NCI-H460 (cell line): ENCODE measurements around the gene TRAF3IP1. TPM values are rescaled to one million over a fixed set of nuclear protein-coding genes. Genes with fewer than 3 reads are reported as not detected.

Experiments
- DNase-seq: peaks from one replicate; pipeline ENCODE4 v3.0.0-alpha.2; 2016; ENCODE audit warnings: low read depth; ENCODE audit errors: extremely low read depth
- total RNA-seq: library from RNA; depleted of rRNA; stranded (reverse); fragments of >200 nt; shearing (Covaris generic); gene quantifications from 2 replicates; pipeline ENCODE4 v1.2.3, GENCODE V29; 2014

Gene TRAF3IP1
- total RNA-seq, 1 experiment from 2014 or later, result 8.9 TPM

- DNase-seq, result no peak
Observed at GRCh38 chr2:238376884-238377391, 56.6 kb downstream of the TRAF3IP1 start.

DNA sequence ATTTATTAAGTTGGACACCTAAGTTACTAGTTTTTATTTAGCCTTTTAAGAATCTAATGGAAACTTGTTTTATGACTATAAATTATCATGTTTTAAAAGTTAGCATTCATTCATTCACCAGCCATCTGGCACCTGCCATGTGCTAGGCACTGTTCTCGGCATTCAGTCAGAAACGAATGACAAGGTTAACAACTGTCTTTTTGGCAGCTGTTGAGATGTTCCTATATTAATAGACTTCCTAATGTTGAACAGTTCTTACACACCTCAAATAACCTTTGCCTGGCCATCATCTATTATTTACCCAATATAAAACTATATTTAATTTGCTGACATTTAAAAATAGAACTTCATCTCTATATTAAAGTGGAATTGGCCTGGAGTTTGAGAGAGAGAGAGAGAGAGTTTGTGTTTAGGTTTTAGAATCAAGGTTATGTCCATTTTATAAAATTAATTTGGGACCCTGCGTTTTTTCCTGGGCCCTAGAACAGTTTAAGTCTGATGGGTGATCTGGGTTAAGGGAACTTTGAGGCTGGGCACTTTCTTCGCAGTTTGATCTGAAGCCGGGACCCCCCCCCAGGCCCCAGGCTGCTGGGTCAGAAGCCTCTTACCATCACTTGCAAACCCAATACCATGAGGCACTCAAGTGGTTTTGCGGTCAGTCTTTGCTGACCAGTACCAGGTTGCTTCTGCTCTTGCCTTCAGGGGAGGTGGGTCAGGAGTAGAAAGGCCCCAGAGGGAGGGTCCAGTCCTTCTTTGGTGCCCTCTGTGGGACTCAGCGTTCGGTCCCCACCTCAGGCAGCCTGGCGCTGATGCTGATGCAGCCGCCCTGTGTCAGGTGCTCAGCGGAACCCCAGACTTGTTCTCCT lies 58.1 kb downstream of the TRAF3IP1 start:
- DNase-seq, result no peak

- no peak for DNase-seq
Observed at GRCh38 chr2:238379096-238379810, 58.9 kb downstream of the TRAF3IP1 start.

DNA sequence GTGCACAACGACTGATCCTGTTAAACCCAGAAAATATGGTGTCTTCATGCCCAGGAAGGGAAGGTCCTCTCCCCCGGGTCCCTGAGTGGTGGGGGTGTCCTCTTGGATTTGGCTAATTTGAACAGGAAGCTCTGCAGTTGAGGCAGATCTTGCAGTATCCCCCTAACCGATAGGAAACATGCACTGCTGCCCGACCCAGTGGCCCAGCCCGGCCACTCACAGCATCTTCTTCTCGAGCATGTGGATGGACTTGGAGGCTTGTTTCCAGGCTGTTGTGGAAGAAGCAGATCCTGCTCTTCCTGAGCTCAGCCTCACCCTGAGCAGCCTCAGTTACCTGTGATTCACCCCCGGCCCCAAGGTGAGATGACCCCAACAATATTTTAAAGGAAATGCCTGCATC lies 60.0 kb downstream of the TRAF3IP1 start:
- DNase-seq, result no peak

DNA sequence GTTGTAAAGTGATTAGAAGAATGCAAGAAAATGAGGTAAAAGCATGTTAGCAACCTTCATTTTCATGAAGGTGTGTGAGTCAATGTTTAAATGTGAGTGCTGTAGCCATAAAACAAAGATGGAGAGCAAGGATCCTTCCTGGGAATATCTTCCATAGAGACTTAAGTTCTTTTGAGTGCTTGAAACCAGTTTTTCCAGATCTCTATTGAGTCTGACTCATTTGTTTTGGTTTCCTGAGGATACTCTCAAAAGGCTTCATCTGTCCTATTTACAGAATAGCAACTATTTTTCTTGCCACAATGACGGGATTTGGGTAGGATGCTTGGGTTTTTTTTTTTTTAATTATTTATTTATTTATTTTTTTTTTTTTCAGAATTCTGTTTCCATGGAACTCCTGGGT lies 60.5 kb downstream of the TRAF3IP1 start:
- DNase-seq, result no peak

- no peak for DNase-seq
Observed at GRCh38 chr2:238381341-238382115, 61.2 kb downstream of the TRAF3IP1 start.

GRCh38 chr2:238382381-238382781 lies 62.1 kb downstream of the TRAF3IP1 start:
- no peak for DNase-seq

- no peak for DNase-seq
Observed at GRCh38 chr2:238383135-238383534, 62.8 kb downstream of the TRAF3IP1 start.

- DNase-seq, result no peak
Observed at GRCh38 chr2:238383743-238384380, 63.5 kb downstream of the TRAF3IP1 start.

DNA sequence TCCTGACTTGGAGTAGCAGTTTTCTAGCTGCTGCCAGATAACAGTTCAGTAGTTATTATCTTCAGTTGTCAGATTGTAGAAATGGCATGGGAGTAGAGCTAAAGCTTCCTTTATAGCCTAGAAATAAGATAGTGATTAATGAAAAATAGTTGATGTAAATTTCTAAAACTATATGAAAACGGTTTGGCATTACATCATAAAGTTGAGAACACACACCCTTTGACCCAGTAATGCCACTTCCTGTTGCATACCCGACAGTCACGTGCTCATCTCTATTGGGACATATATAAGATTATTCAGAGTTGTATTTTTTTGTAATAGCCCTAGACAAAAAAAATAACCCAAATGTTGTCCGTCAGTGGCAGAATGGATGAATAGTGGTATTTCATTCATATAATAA lies 67.0 kb downstream of the TRAF3IP1 start:
- DNase-seq, result no peak

DNA sequence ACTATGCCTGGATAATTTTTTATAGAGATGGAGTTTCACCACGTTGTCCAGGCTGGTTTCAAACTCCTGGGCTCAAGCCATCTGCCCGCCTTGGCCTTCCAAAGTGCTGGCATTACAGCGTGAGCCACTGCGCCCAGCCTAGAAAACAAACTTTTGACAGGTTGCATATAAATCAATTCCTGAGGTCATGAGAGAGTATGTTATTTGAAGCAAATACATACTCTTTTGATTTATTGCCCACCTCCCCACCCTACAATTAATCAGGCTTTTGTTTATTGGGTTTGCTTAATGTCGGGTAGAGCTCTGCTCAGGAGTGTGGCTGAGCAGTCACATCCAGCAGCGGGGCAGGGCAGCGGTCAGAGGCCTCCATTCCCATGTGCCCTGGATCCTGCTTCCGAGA lies 68.5 kb downstream of the TRAF3IP1 start:
- no peak for DNase-seq

GRCh38 chr2:238389988-238390589 lies 69.8 kb downstream of the TRAF3IP1 start:
- DNase-seq, result no peak

DNA sequence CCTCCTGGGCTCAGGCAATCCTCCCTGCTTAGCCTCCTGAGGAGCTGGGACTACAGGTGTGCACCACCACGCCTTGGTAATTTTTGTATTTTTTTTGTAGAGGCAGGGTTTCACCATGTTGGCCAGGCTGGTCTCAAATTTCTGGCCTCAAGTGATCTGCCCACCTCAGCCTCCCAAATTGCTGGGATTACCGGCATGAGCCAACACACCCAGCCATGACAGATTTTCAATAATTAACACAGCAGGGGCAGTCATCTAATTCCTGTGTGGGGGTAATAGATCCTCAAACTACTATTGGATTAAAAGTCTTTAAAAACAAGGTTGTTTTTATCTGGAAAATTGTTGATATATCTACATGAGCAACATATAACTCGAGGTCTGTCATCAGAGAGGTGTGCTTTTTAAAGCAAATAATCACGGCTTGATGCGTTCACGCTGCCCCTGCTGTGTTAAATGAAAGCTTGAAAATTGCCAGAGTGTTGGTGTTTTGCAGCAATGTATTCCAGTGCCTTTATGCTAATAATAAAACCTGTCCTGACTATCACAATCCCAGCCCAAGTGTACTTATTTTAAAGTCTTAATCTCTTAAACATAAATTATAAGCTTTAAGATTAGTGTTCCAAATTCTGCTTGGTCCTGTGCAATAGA lies 70.8 kb downstream of the TRAF3IP1 start:
- no peak for DNase-seq

- DNase-seq, result no peak
Observed at GRCh38 chr2:238396663-238397062, 76.3 kb downstream of the TRAF3IP1 start.

- DNase-seq, result no peak
Observed at GRCh38 chr2:238397356-238397755, 77.0 kb downstream of the TRAF3IP1 start.

GRCh38 chr2:238398577-238398976 lies 78.3 kb downstream of the TRAF3IP1 start:
- no peak for DNase-seq

DNA sequence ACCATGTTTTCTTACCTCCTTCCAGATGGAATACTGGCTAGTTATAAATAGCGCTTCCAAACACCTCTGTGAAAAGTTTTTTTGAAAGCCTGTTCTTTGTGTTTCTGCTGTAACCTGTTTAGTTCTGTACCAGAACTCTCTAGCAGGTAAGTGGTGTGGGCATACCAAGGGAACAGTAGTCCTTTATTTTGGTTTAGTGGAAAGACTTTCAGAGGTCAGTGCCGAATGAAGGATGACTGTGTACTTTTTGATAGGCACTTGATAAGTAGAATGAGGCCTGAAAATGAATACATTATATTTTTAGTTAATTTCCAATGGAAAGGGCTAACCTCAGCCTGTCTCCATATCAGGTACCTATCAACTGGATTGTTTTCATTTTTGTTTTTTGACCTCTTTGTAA lies 78.8 kb downstream of the TRAF3IP1 start:
- no peak for DNase-seq

- DNase-seq, result no peak
Observed at GRCh38 chr2:238401551-238401950, 81.2 kb downstream of the TRAF3IP1 start.

- DNase-seq, result no peak
Observed at GRCh38 chr2:238403632-238404405, 83.5 kb downstream of the TRAF3IP1 start.
